Mucosa of descending colon (tissue), 3 donors: Measurements from ENCODE around the gene SRCAP. TPM values are rescaled to one million over a fixed set of nuclear protein-coding genes. Genes with fewer than 3 reads are reported as not detected.

ENCODE experiments used
- ATAC-seq: fragments of 200-7000 bp; cut with Tn5 transposase; one replicate; pipeline ENCODE4 v1.9.1; 2020; ENCODE audit warnings: mild to moderate bottlenecking, moderate library complexity
- DNase-seq, 3 donors: peaks; one replicate each; pipeline ENCODE4 v3.0.0-alpha.2; 2020
- H3K36me3 ChIP-seq: fragments of 200-600 bp; one replicate; pipeline ENCODE4 v1.8.0; 2021; ENCODE audit warnings: low read depth, mild to moderate bottlenecking
- H3K4me1 ChIP-seq: fragments of 200-600 bp; one replicate; pipeline ENCODE4 v1.8.0; 2021; ENCODE audit warnings: low read depth, mild to moderate bottlenecking
- H3K4me3 ChIP-seq: fragments of 200-600 bp; one replicate; pipeline ENCODE4 v1.8.0; 2021; ENCODE audit warnings: mild to moderate bottlenecking
- H3K9me3 ChIP-seq: fragments of 200-600 bp; one replicate; pipeline ENCODE4 v1.8.0; 2021; ENCODE audit warnings: mild to moderate bottlenecking
- intact Hi-C, 2 donors: fragments of 100-400 bp; cut with DNase I in 1 of 2; cut with micrococcal nuclease in 1 of 2; formaldehyde crosslinking; loops; one replicate each; pipeline versions ENCODE4 v1.11.0 to v1.11.1; 2022; cut with DNase I, micrococcal nuclease
- total RNA-seq, 3 donors: library from RNA; stranded (reverse); fragmentation: NEBNext Ultra II Directional in 2 of 3; extraction: Animal tissue kit (Norgen Biotek cat#: 25700) in 2 of 3; gene quantifications; one replicate each; pipeline versions ENCODE4 v1.2.1 to v1.2.4, GENCODE V29; 2021 to 2023
- TF ChIP-seq, protein P1 (sequence below): fragments of 200-600 bp; IDR thresholded peaks from one replicate; pipeline ENCODE4 v1.8.0; 2022; ENCODE audit warnings: antibody characterized with exemption, mild to moderate bottlenecking
- donor health status: DM: no; HTN: no; CAD: no; lungs with moderate emphysema.
- donor health status: DM: no; HTN: no; CAD: no.
- donor health status: DM: no; HTN: yes; CAD: no.

The SRCAP gene
- total RNA-seq, 3 donors from 2014 or later = 64.8 to 88.9 (median 65.4) TPM

DNA sequence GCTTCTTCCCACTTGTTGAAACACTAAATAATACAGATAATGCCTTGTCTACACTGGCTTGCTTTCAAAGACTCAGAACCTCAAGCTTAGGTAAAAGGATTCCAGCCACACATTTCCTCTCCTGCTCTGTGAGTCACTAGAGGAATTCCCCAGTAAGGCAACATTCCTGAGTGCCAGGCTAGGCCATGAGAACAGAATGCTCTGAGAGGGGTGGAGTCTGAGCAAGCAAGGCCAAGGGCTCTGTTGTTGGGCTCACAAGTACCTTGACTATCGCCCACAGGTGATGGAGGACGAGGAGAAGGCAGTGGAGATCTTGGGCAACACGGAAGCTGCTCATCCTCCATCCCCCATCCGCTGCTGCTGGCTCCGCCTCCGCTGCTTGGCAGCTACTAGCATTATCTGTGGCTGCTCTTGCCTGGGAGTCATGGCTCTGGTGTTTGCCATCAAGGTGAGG, 42.5 kb downstream of the SRCAP start:
- H3K36me3 ChIP-seq = peaks cover 13% of the 10 kb centered on the region
- peaks cover 28% of the 10 kb centered on the region for H3K4me1 ChIP-seq
- TF ChIP-seq, protein P1, sequence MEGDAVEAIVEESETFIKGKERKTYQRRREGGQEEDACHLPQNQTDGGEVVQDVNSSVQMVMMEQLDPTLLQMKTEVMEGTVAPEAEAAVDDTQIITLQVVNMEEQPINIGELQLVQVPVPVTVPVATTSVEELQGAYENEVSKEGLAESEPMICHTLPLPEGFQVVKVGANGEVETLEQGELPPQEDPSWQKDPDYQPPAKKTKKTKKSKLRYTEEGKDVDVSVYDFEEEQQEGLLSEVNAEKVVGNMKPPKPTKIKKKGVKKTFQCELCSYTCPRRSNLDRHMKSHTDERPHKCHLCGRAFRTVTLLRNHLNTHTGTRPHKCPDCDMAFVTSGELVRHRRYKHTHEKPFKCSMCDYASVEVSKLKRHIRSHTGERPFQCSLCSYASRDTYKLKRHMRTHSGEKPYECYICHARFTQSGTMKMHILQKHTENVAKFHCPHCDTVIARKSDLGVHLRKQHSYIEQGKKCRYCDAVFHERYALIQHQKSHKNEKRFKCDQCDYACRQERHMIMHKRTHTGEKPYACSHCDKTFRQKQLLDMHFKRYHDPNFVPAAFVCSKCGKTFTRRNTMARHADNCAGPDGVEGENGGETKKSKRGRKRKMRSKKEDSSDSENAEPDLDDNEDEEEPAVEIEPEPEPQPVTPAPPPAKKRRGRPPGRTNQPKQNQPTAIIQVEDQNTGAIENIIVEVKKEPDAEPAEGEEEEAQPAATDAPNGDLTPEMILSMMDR = no peak
- intact Hi-C loops = no loop called here
- ATAC-seq (peak; percentile 80), DNase-seq (peak; percentile 51 to 78 (median 66))
- H3K4me3 ChIP-seq = no peak overlapping the region
- H3K9me3 ChIP-seq = no peaks in the 10 kb centered on the region

DNA sequence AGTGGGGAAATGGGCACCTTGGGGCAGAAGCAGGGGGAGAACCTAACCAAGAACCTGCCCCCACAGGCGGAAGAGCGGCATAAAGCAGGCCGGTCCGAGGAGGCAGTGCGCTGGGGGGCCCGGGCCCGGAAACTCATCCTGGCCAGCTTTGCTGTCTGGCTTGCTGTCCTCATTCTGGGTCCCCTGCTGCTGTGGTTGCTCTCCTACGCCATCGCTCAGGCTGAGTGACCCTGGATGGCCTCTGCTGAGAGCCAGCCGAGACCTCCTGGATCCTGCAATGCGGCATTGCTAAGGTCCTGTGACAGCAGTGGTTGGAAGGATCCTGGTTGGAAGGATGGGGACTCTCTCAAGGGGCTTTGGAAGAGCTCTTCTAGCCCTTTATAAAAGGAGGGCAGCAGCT, 44.7 kb downstream of the SRCAP start:
- DNase-seq = no peak
- H3K4me1 ChIP-seq = peaks cover 42% of the 10 kb centered on the region

DNA sequence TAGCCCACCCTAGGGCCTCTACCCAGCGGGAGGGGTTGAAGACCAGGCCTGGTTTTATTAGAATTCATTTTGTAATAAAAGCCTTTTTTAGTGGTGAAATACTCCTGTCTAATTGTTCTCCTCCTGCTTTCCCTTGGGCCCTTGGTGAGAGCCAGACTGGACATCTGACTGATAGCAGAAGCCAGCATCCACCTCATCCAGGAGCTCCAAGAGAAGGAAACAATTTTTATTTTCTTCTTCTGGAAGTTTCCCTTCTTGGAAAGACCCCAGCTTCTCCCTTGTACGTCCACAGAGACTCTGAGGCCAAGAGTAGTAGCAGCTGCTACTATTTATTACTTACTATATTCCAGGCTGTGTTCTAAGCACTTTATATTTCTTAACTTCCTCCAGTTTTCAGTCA, 45.2 kb downstream of the SRCAP start:
- Histone ChIP-seq H3K36me3 (peaks cover 3% of the 10 kb centered on the region), H3K9me3 (no peaks in the 10 kb centered on the region), H3K4me3 (no peak overlapping the region), H3K4me1 (peaks cover 42% of the 10 kb centered on the region)
- DNase-seq (no peak), ATAC-seq (no peak)
- TF ChIP-seq, protein P1 = no peak
- intact Hi-C loops = no loop called here

More for the DNA sequence above, 44.7 kb downstream of the SRCAP start:
- Histone ChIP-seq H3K9me3 (no peaks in the 10 kb centered on the region), H3K36me3 (peaks cover 3% of the 10 kb centered on the region), H3K4me3 (no peak overlapping the region)
- ATAC-seq = no peak
- TF ChIP-seq, protein P1 = no peak
- intact Hi-C loops = no loop called here

DNA sequence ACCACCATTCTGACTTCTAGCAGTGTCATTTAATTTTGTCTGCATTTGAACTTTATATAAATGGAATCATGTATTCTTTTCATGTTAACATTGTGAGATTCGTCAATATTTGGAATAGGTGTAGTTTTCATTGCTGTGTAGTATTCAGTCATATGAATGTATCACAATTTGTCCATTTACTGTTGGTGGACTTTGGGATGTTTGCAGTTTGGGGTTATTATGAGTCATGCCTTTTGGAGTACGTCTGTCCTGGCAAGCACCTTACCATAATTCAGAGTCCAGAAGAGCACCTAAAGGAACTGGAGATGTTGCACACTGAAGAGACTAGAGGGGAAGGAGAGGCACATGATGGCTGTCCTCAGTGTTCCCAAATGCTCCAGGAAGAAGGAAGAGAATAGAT, 46.1 kb downstream of the SRCAP start:
- Histone ChIP-seq H3K4me1 (peaks cover 40% of the 10 kb centered on the region), H3K9me3 (no peaks in the 10 kb centered on the region), H3K36me3 (peaks cover 3% of the 10 kb centered on the region), H3K4me3 (no peak overlapping the region)
- DNase-seq (peak in 1 of 3 donors; percentile 55), ATAC-seq (peak; percentile 19)
- intact Hi-C loops = no loop called here
- TF ChIP-seq, protein P1 = no peak

DNA sequence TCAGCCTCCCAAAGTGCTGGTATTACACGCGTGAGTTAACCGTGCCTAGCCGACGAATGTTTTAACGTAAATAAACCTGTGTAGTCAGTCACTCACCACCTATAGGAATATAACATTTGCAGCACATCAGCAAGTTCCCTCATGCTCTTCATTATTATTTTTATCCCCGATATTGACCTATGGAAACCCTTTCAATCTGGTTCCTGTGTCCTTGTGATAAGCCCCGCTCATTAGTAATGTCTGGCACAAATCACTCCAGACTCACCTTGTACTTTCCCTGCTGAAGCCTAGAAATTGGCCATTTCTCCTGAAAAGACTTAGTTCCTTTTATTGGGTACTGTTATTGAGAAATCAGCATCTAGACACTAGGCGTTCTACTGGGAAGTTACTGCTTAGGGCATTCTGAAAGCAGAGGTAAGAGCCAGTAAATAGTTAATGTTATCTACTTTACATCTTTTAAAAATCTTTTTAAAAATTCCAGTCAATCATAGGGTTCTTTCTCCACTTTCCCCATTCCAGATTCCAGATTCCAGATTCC, 47.7 kb downstream of the SRCAP start:
- H3K9me3 ChIP-seq = no peaks in the 10 kb centered on the region
- no peak for DNase-seq
- H3K4me1 ChIP-seq = peaks cover 27% of the 10 kb centered on the region
- intact Hi-C loops = no loop called here
- peaks cover 3% of the 10 kb centered on the region for H3K36me3 ChIP-seq
- no peak overlapping the region for H3K4me3 ChIP-seq
- TF ChIP-seq, protein P1 = no peak
- no peak for ATAC-seq

DNA sequence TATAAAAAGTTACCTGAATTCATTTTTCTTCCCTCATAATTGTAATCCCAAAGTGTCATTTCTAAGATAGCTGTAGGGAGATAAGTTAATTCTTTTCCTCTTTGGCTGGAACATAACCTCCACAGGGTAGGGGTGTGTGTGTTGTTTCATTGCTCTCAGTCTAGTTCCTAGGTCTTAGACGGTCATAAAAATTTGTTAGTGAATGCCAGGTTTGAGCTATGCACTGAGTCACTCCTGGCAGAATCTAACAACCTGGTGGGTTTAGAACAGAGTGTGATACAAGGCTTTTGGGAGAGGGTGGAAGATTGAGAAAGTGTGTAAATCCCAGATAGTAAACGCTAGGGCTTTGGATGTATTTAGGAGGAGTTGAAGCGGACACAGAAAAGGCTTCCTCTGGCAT, 48.4 kb downstream of the SRCAP start:
- Histone ChIP-seq H3K4me3 (no peak overlapping the region), H3K36me3 (peaks cover 3% of the 10 kb centered on the region), H3K4me1 (peaks cover 25% of the 10 kb centered on the region), H3K9me3 (no peaks in the 10 kb centered on the region)
- TF ChIP-seq, protein P1 = no peak
- intact Hi-C loops = no loop called here
- DNase-seq (peak in 1 of 3 donors; percentile 40), ATAC-seq (peak; percentile 63)
